Glutamatergic neuron (in vitro differentiated cells): ENCODE measurements around the gene SPTB. TPM values are rescaled to one million over a fixed set of nuclear protein-coding genes. Genes with fewer than 3 reads are reported as not detected.

Experiments
- DNase-seq: peaks from one replicate; pipeline ENCODE4 v3.0.0; 2022
- H3K27ac Mint-ChIP-seq: one replicate; pipeline ENCODE4 v1.8.0; 2020; ENCODE audit warnings: mild to moderate bottlenecking, mixed read lengths, inconsistent platforms; ENCODE audit not compliant: unreplicated experiment
- H3K27me3 Mint-ChIP-seq: one replicate; pipeline ENCODE4 v1.8.0; 2020; ENCODE audit warnings: mild to moderate bottlenecking, moderate library complexity, mixed read lengths, inconsistent platforms; ENCODE audit not compliant: unreplicated experiment
- H3K36me3 Mint-ChIP-seq: one replicate; pipeline ENCODE4 v1.8.0; 2020; ENCODE audit warnings: mild to moderate bottlenecking, mixed read lengths, inconsistent platforms; ENCODE audit not compliant: unreplicated experiment
- H3K4me1 Mint-ChIP-seq: one replicate; pipeline ENCODE4 v1.8.0; 2020; ENCODE audit warnings: mild to moderate bottlenecking, low read depth, mixed read lengths, inconsistent platforms; ENCODE audit not compliant: unreplicated experiment
- H3K4me3 Mint-ChIP-seq: one replicate; pipeline ENCODE4 v1.8.0; 2020; ENCODE audit warnings: mild to moderate bottlenecking, mixed read lengths, inconsistent platforms; ENCODE audit not compliant: unreplicated experiment
- H3K9me3 Mint-ChIP-seq: one replicate; pipeline ENCODE4 v1.8.0; 2020; ENCODE audit warnings: mild to moderate bottlenecking, moderate library complexity, mixed read lengths, inconsistent platforms; ENCODE audit not compliant: unreplicated experiment
- total RNA-seq: library from RNA; stranded (reverse); fragmentation: NEBNext Ultra II Directional; extraction: Animal tissue kit (Norgen Biotek cat#: 25700); gene quantifications from one replicate; pipeline ENCODE4 v1.2.1, GENCODE V29; 2021; ENCODE audit not compliant: unreplicated experiment
- TF ChIP-seq, protein P1 (sequence below): fragments of 200-600 bp; sonication (generic); IDR thresholded peaks from one replicate; pipeline ENCODE4 v1.5.0; 2021; ENCODE audit not compliant: partially characterized antibody, unreplicated experiment

SPTB gene
- total RNA-seq, 1 donor from 2014 or later = 1.9 TPM

DNA sequence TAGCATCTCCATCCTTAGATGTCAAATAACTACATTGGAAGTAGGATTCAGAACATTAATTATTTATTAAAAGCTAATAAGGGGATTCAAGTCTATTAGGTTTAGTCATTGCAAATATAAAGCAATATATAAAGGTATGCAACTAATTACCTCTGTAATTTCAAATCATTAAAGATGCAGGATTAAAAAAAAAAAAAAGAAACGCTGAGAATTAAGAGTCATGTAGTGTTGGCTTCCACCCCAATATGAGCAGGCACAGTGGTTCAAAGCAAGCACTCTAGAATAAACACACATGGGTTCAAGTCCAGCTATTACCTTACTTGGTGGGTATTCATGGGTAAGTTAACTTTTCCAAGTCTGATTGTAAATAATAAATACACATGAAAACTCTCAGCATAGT lies 10.9 kb downstream of the SPTB start:
- DNase-seq = no peak
- H3K4me1 Mint-ChIP-seq = no peaks in the 10 kb centered on the region
- TF ChIP-seq, protein P1, sequence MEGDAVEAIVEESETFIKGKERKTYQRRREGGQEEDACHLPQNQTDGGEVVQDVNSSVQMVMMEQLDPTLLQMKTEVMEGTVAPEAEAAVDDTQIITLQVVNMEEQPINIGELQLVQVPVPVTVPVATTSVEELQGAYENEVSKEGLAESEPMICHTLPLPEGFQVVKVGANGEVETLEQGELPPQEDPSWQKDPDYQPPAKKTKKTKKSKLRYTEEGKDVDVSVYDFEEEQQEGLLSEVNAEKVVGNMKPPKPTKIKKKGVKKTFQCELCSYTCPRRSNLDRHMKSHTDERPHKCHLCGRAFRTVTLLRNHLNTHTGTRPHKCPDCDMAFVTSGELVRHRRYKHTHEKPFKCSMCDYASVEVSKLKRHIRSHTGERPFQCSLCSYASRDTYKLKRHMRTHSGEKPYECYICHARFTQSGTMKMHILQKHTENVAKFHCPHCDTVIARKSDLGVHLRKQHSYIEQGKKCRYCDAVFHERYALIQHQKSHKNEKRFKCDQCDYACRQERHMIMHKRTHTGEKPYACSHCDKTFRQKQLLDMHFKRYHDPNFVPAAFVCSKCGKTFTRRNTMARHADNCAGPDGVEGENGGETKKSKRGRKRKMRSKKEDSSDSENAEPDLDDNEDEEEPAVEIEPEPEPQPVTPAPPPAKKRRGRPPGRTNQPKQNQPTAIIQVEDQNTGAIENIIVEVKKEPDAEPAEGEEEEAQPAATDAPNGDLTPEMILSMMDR = no peak
- H3K9me3 Mint-ChIP-seq = peaks cover 2% of the 10 kb centered on the region
- H3K36me3 Mint-ChIP-seq = no peaks in the 10 kb centered on the region
- H3K4me3 Mint-ChIP-seq = no peak overlapping the region
- no peak overlapping the region for H3K27ac Mint-ChIP-seq
- H3K27me3 Mint-ChIP-seq = no peaks in the 10 kb centered on the region

DNA sequence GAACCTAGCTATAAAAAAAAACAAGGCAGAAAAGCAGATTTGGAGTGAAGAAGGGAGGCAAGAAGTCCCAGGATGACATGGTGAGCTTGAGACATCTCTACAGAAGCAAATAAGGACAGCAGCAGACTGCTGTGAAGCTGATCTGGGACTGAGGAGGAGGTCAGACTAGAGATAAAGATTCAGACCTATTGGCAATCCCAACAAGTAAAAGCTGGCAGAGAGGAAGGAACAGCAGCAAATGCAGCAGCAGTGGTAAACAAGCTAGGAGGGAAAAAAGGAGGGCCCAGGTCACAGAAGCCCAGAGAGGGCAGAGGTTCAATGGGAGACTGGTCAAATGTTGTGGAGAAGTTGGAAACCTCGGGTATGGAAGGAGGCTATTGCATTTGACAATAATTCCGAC lies 11.3 kb downstream of the SPTB start:
- H3K4me3 Mint-ChIP-seq = no peak overlapping the region
- H3K36me3 Mint-ChIP-seq = no peaks in the 10 kb centered on the region
- peaks cover 2% of the 10 kb centered on the region for H3K9me3 Mint-ChIP-seq
- TF ChIP-seq, protein P1 = no peak
- no peaks in the 10 kb centered on the region for H3K4me1 Mint-ChIP-seq
- no peaks in the 10 kb centered on the region for H3K27me3 Mint-ChIP-seq
- DNase-seq = no peak
- no peak overlapping the region for H3K27ac Mint-ChIP-seq

DNA sequence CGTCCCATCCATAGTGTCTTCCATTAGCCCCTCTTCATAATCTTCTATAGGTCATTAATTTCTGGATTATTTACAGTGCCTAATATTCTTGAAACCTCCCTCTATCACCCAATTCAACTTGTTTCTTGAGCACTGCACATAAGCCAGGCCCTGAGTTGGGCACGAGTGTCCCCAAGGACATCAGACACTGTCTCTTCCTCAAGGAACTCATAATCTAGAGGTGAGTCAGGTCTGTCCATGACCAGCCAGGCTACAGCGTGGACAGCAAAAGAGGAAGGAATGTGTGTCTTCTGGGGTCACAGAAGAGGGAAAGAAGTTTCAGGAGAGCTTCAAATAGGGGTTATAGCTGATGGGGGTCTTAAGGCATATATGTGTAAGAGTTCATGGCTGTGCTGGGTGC lies 12.5 kb downstream of the SPTB start:
- no peaks in the 10 kb centered on the region for H3K4me1 Mint-ChIP-seq
- TF ChIP-seq, protein P1 = no peak
- H3K4me3 Mint-ChIP-seq = no peak overlapping the region
- H3K27ac Mint-ChIP-seq = no peak overlapping the region
- H3K27me3 Mint-ChIP-seq = no peaks in the 10 kb centered on the region
- no peaks in the 10 kb centered on the region for H3K36me3 Mint-ChIP-seq
- no peak for DNase-seq
- peaks cover 2% of the 10 kb centered on the region for H3K9me3 Mint-ChIP-seq

DNA sequence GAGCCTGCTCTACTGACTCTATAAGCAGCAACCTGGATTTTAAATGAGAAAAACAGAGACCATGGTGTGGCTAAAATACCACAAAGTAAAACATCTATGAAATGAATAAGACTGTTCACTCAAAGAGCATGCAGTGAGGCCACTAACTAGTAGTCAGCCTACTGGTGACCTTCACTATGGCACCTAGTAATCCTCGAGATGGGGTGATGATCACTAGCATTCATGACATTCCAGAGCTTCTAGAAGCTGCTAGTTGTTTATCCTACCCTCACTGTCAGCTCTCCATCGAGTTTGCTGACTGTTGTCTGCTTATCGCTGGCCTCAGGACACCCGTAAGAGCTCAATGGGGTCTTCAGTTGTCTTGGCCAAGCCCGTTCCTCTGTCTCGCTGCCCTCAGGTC lies 13.7 kb downstream of the SPTB start:
- no peak for DNase-seq
- Mint-ChIP-seq H3K27me3 (no peaks in the 10 kb centered on the region), H3K9me3 (peaks cover 2% of the 10 kb centered on the region), H3K4me1 (no peaks in the 10 kb centered on the region), H3K36me3 (no peaks in the 10 kb centered on the region), H3K27ac (no peak overlapping the region), H3K4me3 (no peak overlapping the region)
- TF ChIP-seq, protein P1 = no peak

DNA sequence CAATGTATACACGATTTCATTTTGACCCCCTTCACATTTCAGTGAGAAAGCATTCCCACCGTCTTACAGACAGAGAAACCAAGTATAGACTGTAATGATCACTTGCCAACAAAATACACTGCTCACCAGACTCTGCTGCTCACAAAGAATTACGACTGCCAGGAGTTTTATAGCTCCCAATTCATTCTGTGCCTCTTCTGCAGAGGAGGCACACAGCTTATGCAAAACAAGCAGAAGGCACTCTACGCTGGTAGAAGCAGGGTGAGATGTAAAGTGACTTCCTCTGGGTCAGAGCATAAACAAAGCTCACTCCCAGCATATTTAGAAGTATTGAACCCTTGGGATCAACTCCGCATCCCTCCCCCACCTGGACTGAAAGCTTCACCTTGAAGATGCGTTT lies 14.6 kb downstream of the SPTB start:
- Mint-ChIP-seq H3K27me3 (peaks cover 2% of the 10 kb centered on the region), H3K9me3 (peaks cover 4% of the 10 kb centered on the region), H3K4me1 (no peaks in the 10 kb centered on the region), H3K4me3 (no peak overlapping the region), H3K27ac (no peak overlapping the region), H3K36me3 (no peaks in the 10 kb centered on the region)
- no peak for DNase-seq
- TF ChIP-seq, protein P1 = no peak
